ENCODE measurements around the gene BACH2. TPM values are rescaled to one million over a fixed set of nuclear protein-coding genes. Genes with fewer than 3 reads are reported as not detected.
A peak's percentile ranks its signal among the peaks of the same experiment; 100 is the strongest.
"Not testable (repeated sequence)": the region's sequence is repeated elsewhere in the genome, so short reads cannot be mapped to it uniquely, and the experiment has no call there.

The BACH2 gene
- total RNA-seq, 4 donors from 2014 or later: 3.6 to 13.4 (median 7.5) TPM

DNA sequence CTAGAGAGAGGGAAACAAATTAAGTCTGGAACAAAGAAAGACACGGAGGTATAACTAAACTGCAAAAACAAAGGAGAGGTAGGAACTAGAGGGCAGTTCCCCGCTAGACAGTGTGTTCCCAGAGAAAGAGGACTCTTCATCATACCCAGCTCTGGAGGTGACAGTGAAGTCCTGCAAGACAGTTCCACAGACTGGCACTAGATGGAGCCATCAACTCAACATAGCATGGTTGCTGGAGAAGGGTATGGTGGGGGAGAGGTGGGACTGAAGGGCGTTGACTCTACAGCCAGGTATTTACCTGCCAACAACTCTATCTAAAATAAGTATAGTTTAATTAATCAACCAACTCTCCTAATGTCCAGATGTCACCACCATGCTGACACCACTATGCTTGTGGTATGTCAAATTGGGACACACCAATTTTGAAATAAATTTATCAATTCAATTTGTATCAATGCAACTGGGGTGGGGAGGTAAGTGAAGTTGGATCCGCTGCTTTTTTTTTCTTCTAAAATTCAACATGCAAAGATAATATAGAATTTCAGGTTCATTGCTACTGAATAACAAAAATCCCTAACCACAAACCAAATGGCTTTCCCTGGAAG lies 9.7 kb downstream of the BACH2 start:
- no peaks in the 10 kb centered on the region for H3K36me3 ChIP-seq
- peak overlapping the region in 3 of 4 donors; percentile 82 to 92 (median 85) for H3K27ac ChIP-seq
- ATAC-seq (peak in 1 of 2 donors; percentile 34), DNase-seq (peak; percentile 23 to 69)
- intact Hi-C loops (cut with DNase I; ENCODE audit: low total_unique reads): loop anchor here (2.0 to 5.0 kb wide), 3 partner anchors 105 to 875 kb away; partner anchors contain the start of gene RRAGD
- peaks cover 68 to 76% of the 10 kb centered on the region in 2 donors for H3K4me1 ChIP-seq
- H3K4me3 ChIP-seq: no peak overlapping the region
- H3K27me3 ChIP-seq: no peaks in the 10 kb centered on the region
- in situ Hi-C loops (cut with MboI; ENCODE audit: low sequenced_read_pairs in 4 of 4): loop anchor here in 3 of 4 donors (5.0 to 25.0 kb wide), 6 partner anchors 85 to 325 kb away; no protein-coding TSS in a partner anchor
- H3K9me3 ChIP-seq: no peaks in the 10 kb centered on the region
- TF ChIP-seq POLR2A (IDR thresholded peaks at IDR 0.05): no peak
- peak; percentile 53 to 70 (median 61) for TF ChIP-seq CTCF (IDR thresholded peaks at IDR 0.05 in 4 of 5, conservative IDR thresholded peaks at IDR 0.05 in 1 of 5)

DNA sequence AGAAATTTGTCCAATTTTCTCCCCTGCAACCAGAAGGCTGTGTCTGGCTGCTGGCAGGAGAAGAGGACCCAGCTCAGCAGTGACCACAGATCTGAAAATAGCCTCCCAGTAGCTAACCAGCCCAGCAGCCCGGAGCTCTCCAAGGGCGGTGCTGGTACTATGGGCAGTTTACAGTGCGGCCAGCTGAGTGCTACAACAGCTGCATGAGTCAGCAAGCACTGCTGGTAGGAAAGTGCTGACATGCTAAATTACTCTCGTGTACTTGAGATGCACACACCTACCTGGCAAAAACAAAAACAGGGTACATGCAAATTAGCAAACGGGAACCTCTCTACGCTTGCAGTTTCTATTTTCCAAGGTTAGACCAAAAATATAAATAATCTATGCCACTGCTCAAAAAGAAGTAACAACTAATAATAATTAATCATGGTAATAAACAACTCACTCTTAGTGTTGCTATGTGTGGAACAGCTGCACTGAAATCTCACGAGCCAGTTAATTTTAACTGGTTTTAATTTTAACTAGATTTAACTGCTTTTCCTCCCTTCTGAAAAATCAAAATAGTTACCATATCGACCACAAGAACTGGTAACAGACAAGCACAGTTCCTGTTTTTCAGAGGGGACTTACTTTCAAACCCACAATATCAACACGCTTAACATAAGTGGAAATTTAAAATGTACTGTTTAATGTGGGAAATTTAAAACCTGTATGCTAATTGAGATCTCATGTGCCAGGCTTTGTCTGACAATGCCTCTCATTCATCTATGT lies 10.8 kb downstream of the BACH2 start:
- peaks cover 60 to 66% of the 10 kb centered on the region in 2 donors for H3K4me1 ChIP-seq
- H3K4me3 ChIP-seq: peak overlapping the region; percentile 27 to 49 (median 43)
- peak in 1 of 2 donors; percentile 18 for TF ChIP-seq POLR2A (IDR thresholded peaks at IDR 0.05)
- no peak for TF ChIP-seq CTCF (IDR thresholded peaks at IDR 0.05 in 4 of 5, conservative IDR thresholded peaks at IDR 0.05 in 1 of 5)
- peak overlapping the region; percentile 75 to 92 (median 84) for H3K27ac ChIP-seq
- ATAC-seq: peak; percentile 89 to 96
- H3K27me3 ChIP-seq: no peaks in the 10 kb centered on the region
- peak; percentile 94 to 97 for DNase-seq
- intact Hi-C loops (cut with DNase I; ENCODE audit: low total_unique reads) (loop anchor here (1.0 to 5.0 kb wide), 4 partner anchors 67 to 873 kb away; partner anchors contain the start of gene RRAGD), in situ Hi-C loops (cut with MboI; ENCODE audit: low sequenced_read_pairs in 4 of 4) (loop anchor here in 3 of 4 donors (5.0 to 25.0 kb wide), 6 partner anchors 87 to 323 kb away; no protein-coding TSS in a partner anchor)
- H3K36me3 ChIP-seq: no peaks in the 10 kb centered on the region
- H3K9me3 ChIP-seq: no peaks in the 10 kb centered on the region

- H3K36me3 ChIP-seq: no peaks in the 10 kb centered on the region
- H3K27ac ChIP-seq: peak overlapping the region; percentile 75 to 92 (median 84)
- peaks cover 52 to 61% of the 10 kb centered on the region in 2 donors for H3K4me1 ChIP-seq
- intact Hi-C loops (cut with DNase I; ENCODE audit: low total_unique reads): loop anchor here (1.0 to 5.0 kb wide), 3 partner anchors 67 to 873 kb away; partner anchors contain the start of gene RRAGD
- H3K4me3 ChIP-seq: peak overlapping the region; percentile 27 to 49 (median 43)
- TF ChIP-seq POLR2A (IDR thresholded peaks at IDR 0.05): no peak
- no peak for TF ChIP-seq CTCF (IDR thresholded peaks at IDR 0.05 in 4 of 5, conservative IDR thresholded peaks at IDR 0.05 in 1 of 5)
- no peaks in the 10 kb centered on the region for H3K9me3 ChIP-seq
- DNase-seq (peak; percentile 26 to 31), ATAC-seq (peak; percentile 51 to 73)
- no peaks in the 10 kb centered on the region for H3K27me3 ChIP-seq
- in situ Hi-C loops (cut with MboI; ENCODE audit: low sequenced_read_pairs in 4 of 4): loop anchor here in 3 of 4 donors (5.0 to 25.0 kb wide), 6 partner anchors 87 to 323 kb away; no protein-coding TSS in a partner anchor
Observed at GRCh38 chr6:90285042-90285481, 11.6 kb downstream of the BACH2 start.

DNA sequence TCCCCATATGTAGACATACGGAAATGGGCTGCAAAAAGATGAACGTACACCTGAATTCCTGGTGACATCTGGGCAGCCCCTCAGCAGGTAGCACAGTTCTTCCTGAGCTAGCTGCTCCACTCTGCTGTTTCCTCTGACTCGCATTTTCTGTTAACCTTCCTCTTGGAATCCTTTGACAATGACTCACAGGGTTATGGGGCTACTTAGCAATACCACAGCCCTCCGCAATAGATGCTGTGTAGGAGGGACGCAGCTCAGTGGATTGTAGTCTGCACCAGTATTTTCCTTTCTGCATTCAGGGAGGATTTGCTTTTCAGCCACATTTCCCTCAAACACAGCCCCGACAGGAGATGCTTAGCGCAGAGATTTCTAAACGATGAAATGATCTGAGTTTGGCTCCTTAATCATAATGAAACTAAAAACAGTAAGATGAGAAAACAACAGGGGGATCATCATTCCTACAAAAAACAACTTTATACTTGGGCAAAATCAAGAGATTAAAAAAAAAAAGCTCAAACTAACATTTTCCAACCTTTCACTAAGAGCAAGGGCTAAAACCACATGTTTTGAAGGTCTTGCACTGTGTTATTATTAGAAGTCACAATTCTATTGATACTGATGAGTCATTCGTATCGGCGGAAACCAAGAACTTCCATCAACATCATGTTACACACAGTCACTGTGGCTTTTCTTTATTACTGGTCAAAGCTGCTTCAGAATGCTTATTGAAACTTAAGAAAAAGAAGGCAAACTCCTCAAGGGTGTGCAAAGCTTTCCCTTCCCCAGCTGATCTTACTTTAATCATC lies 12.2 kb downstream of the BACH2 start:
- peak overlapping the region; percentile 75 to 92 (median 84) for H3K27ac ChIP-seq
- intact Hi-C loops (cut with DNase I; ENCODE audit: low total_unique reads): loop anchor here (1.0 to 5.0 kb wide), 3 partner anchors 66 to 872 kb away; partner anchors contain the start of gene RRAGD
- ATAC-seq: peak; percentile 57 to 76

DNA sequence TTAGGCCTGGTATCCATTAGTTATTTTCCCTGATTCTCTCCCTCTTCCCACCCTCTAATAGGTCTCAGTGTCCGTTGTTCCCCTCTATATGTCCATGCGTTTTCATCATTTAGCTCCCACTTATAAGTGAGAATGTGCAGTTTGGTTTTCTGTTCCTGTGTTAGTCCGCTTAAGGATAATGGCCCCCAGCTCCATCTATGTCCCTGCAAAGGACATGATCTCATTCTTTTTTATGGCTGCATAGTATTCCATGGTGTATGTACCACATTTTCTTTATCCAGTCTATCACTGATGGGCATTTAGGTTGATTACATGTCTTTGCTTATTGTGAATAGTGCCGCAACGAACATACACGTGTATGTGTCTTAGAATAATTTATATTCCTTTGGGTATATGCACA lies 14.4 kb downstream of the BACH2 start:
- in situ Hi-C loops (cut with MboI; ENCODE audit: low sequenced_read_pairs in 4 of 4): loop anchor here in 3 of 4 donors (10.0 to 25.0 kb wide), 4 partner anchors 170 to 320 kb away; no protein-coding TSS in a partner anchor
- H3K4me3 ChIP-seq; ATAC-seq; H3K27me3 ChIP-seq; DNase-seq; H3K9me3 ChIP-seq; H3K36me3 ChIP-seq; intact Hi-C loops (cut with DNase I; ENCODE audit: low total_unique reads); H3K27ac ChIP-seq: not testable (repeated sequence)
- H3K4me1 ChIP-seq: peaks cover 39 to 59% of the 10 kb centered on the region in 2 donors

More for the DNA sequence above, 12.2 kb downstream of the BACH2 start:
- TF ChIP-seq CTCF (IDR thresholded peaks at IDR 0.05 in 4 of 5, conservative IDR thresholded peaks at IDR 0.05 in 1 of 5): no peak
- peak in 1 of 2 donors; percentile 19 for TF ChIP-seq POLR2A (IDR thresholded peaks at IDR 0.05)
- in situ Hi-C loops (cut with MboI; ENCODE audit: low sequenced_read_pairs in 4 of 4): loop anchor here in 3 of 4 donors (5.0 to 25.0 kb wide), 6 partner anchors 88 to 322 kb away; no protein-coding TSS in a partner anchor
- H3K27me3 ChIP-seq: no peaks in the 10 kb centered on the region
- H3K4me3 ChIP-seq: peak overlapping the region; percentile 27 to 49 (median 43)
- DNase-seq: peak; percentile 14 to 53
- H3K9me3 ChIP-seq: no peaks in the 10 kb centered on the region
- peaks cover 46 to 58% of the 10 kb centered on the region in 2 donors for H3K4me1 ChIP-seq
- H3K36me3 ChIP-seq: no peaks in the 10 kb centered on the region
